Measurements from ENCODE around the gene HYCC2.
"Not testable (repeated sequence)": the region's sequence is repeated elsewhere in the genome, so short reads cannot be mapped to it uniquely, and the experiment has no call there.

HYCC2 gene

GRCh38 chr2:201071479-201072200, at the start of gene HYCC2, which contains the start of gene NDUFB3:
HYCC2 (minus strand) TSS chr2:201071671; CDS start chr2:201024009, 47,662 bp downstream.
NDUFB3 (plus strand) TSS chr2:201072001; CDS start chr2:201078883, 6,882 bp downstream.
- DNase-seq (ENCODE audit: low spot score), result peak; percentile 99

- DNase-seq (ENCODE audit: low spot score), result peak; percentile 27
Observed at GRCh38 chr2:201118961-201119854, 47.7 kb upstream of the HYCC2 start.

GRCh38 chr2:201118121-201118960, 46.9 kb upstream of the HYCC2 start:
- DNase-seq (ENCODE audit: low spot score), result peak; percentile 58

GRCh38 chr2:201117735-201118094, 46.2 kb upstream of the HYCC2 start:
- DNase-seq (ENCODE audit: low spot score), result not testable (repeated sequence)

- peak; percentile 56 for DNase-seq (ENCODE audit: low spot score)
Observed at GRCh38 chr2:201116959-201117734, 45.7 kb upstream of the HYCC2 start.

- DNase-seq (ENCODE audit: low spot score), result peak; percentile 66
Observed at GRCh38 chr2:201116115-201116958, 44.9 kb upstream of the HYCC2 start, which contains the start of gene CFLAR. CFLAR (plus strand) TSS chr2:201116164; CDS start chr2:201129866, 13,702 bp downstream.

- peak; percentile 32 for DNase-seq (ENCODE audit: low spot score)
Observed at GRCh38 chr2:201114846-201115245, 43.4 kb upstream of the HYCC2 start.

GRCh38 chr2:201114350-201114749, 42.9 kb upstream of the HYCC2 start:
- DNase-seq (ENCODE audit: low spot score), result no peak

GRCh38 chr2:201111096-201111495, 39.6 kb upstream of the HYCC2 start:
- DNase-seq (ENCODE audit: low spot score), result no peak

GRCh38 chr2:201110615-201111014, 39.1 kb upstream of the HYCC2 start:
- DNase-seq (ENCODE audit: low spot score), result no peak

GRCh38 chr2:201109186-201109585, 37.7 kb upstream of the HYCC2 start:
- DNase-seq (ENCODE audit: low spot score), result no peak

- DNase-seq (ENCODE audit: low spot score), result no peak
Observed at GRCh38 chr2:201108341-201108740, 36.9 kb upstream of the HYCC2 start.

- DNase-seq (ENCODE audit: low spot score), result no peak
Observed at GRCh38 chr2:201107624-201108023, 36.2 kb upstream of the HYCC2 start.

- DNase-seq (ENCODE audit: low spot score), result no peak
Observed at GRCh38 chr2:201105759-201106158, 34.3 kb upstream of the HYCC2 start.

GRCh38 chr2:201100497-201100896, 29.0 kb upstream of the HYCC2 start:
- DNase-seq (ENCODE audit: low spot score), result no peak

GRCh38 chr2:201093573-201093972, 22.1 kb upstream of the HYCC2 start:
- DNase-seq (ENCODE audit: low spot score), result peak; percentile 18

GRCh38 chr2:201090574-201090973, 19.1 kb upstream of the HYCC2 start:
- DNase-seq (ENCODE audit: low spot score), result no peak

- DNase-seq (ENCODE audit: low spot score), result no peak
Observed at GRCh38 chr2:201084863-201085262, 13.4 kb upstream of the HYCC2 start.

GRCh38 chr2:201074996-201075395, 3.5 kb upstream of the HYCC2 start:
- DNase-seq (ENCODE audit: low spot score), result no peak

- DNase-seq (ENCODE audit: low spot score), result no peak
Observed at GRCh38 chr2:201073071-201073470, 1.6 kb upstream of the HYCC2 start.
